Endometrial microvascular endothelial cells (primary cell): ENCODE measurements around the gene LTB4R2. TPM values are rescaled to one million over a fixed set of nuclear protein-coding genes. Genes with fewer than 3 reads are reported as not detected.
"Not testable (repeated sequence)": the region's sequence is repeated elsewhere in the genome, so short reads cannot be mapped to it uniquely, and the experiment has no call there.

ENCODE experiments used
- in situ Hi-C: cut with HindIII; loops from 2 replicates; pipeline ENCODE4 v1.10.0; 2017; ENCODE audit warnings: low sequenced_read_pairs, low pct_unique_long_range_greater_than_20kb; ENCODE audit errors: inconsistent ontology term
- total RNA-seq: library from RNA; depleted of rRNA; stranded (reverse); fragments of >200 nt; gene quantifications from one replicate; pipeline ENCODE4 v1.2.3, GENCODE V29; 2015; ENCODE audit errors: inconsistent ontology term

The LTB4R2 gene
- total RNA-seq, 1 donor from 2014 or later = 15.8 TPM

- in situ Hi-C loops = no loop called here
Observed at GRCh38 chr14:24332268-24332993, 22.5 kb downstream of the LTB4R2 start.

- in situ Hi-C loops = no loop called here
Observed at GRCh38 chr14:24334431-24335291, 24.7 kb downstream of the LTB4R2 start, which contains the start of gene ADCY4. ADCY4 (minus strand) TSS chr14:24335071; CDS start chr14:24334652, 419 bp downstream.

- in situ Hi-C loops = no loop called here
Observed at GRCh38 chr14:24335461-24336171, 25.7 kb downstream of the LTB4R2 start.

- in situ Hi-C loops = no loop called here
Observed at GRCh38 chr14:24337144-24337823, 27.3 kb downstream of the LTB4R2 start.

GRCh38 chr14:24337824-24338175 lies 27.9 kb downstream of the LTB4R2 start:
- in situ Hi-C loops = no loop called here

GRCh38 chr14:24338843-24339242 lies 28.9 kb downstream of the LTB4R2 start:
- in situ Hi-C loops = no loop called here

- in situ Hi-C loops = no loop called here
Observed at GRCh38 chr14:24339284-24340151, 29.6 kb downstream of the LTB4R2 start, which contains the start of gene RIPK3. RIPK3 (minus strand) TSS chr14:24339991; CDS start chr14:24339826, 165 bp downstream.

GRCh38 chr14:24340606-24341005 lies 30.7 kb downstream of the LTB4R2 start:
- in situ Hi-C loops = no loop called here

- in situ Hi-C loops = no loop called here
Observed at GRCh38 chr14:24342889-24343288, 32.9 kb downstream of the LTB4R2 start.

GRCh38 chr14:24343795-24344660 lies 34.1 kb downstream of the LTB4R2 start:
- in situ Hi-C loops = no loop called here

GRCh38 chr14:24347134-24347533 lies 37.2 kb downstream of the LTB4R2 start:
- in situ Hi-C loops = no loop called here

GRCh38 chr14:24348186-24348585 lies 38.2 kb downstream of the LTB4R2 start:
- in situ Hi-C loops = no loop called here

GRCh38 chr14:24349742-24350141 lies 39.8 kb downstream of the LTB4R2 start:
- in situ Hi-C loops = no loop called here

GRCh38 chr14:24351517-24351916 lies 41.6 kb downstream of the LTB4R2 start:
- in situ Hi-C loops = no loop called here

- in situ Hi-C loops = no loop called here
Observed at GRCh38 chr14:24353559-24354481, 43.9 kb downstream of the LTB4R2 start.

GRCh38 chr14:24354482-24354825 lies 44.5 kb downstream of the LTB4R2 start:
- in situ Hi-C loops = not testable (repeated sequence)
